DOHH2 (cell line): ENCODE results near the gene PPT2.
A peak's percentile ranks its signal among the peaks of the same experiment; 100 is the strongest.

ENCODE experiments used
- H3F3A ChIP-seq: fragments of 200-600 bp; sonication (generic), shearing (Covaris generic); 2 replicates; pipeline ENCODE4 v1.6.0; 2016; ENCODE audit warnings: antibody characterized with exemption, mild to moderate bottlenecking; ENCODE audit not compliant: control insufficient read depth, insufficient read depth
- H3K27ac ChIP-seq: fragments of 200-600 bp; sonication (generic); 2 replicates; pipeline ENCODE4 v1.5.1; 2014; ENCODE audit warnings: low read depth, mild to moderate bottlenecking, low read length, moderate library complexity
- H3K27me3 ChIP-seq: fragments of 200-600 bp; sonication (generic); 2 replicates; pipeline ENCODE4 v1.6.1; 2014; ENCODE audit warnings: mild to moderate bottlenecking, low read length, mixed read lengths; ENCODE audit not compliant: control insufficient read depth
- H3K36me3 ChIP-seq: fragments of 200-600 bp; sonication (generic); 2 replicates; pipeline ENCODE4 v1.6.1; 2014; ENCODE audit warnings: mild to moderate bottlenecking, low read length, moderate library complexity, mixed read lengths; ENCODE audit not compliant: control insufficient read depth
- H3K4me1 ChIP-seq: fragments of 200-600 bp; sonication (generic); 2 replicates; pipeline ENCODE4 v1.6.1; 2014; ENCODE audit warnings: mild to moderate bottlenecking, low read length, mixed read lengths; ENCODE audit not compliant: control insufficient read depth
- H3K4me2 ChIP-seq: fragments of 200-600 bp; sonication (generic); 2 replicates; pipeline ENCODE4 v1.6.0; 2014; ENCODE audit warnings: mild to moderate bottlenecking, low read length, moderate library complexity
- H3K4me3 ChIP-seq: fragments of 200-600 bp; sonication (generic); 2 replicates; pipeline ENCODE4 v1.5.1; 2014; ENCODE audit warnings: mild to moderate bottlenecking, low read length, mixed read lengths
- H3K79me2 ChIP-seq: fragments of 200-600 bp; sonication (generic); 2 replicates; pipeline ENCODE4 v1.6.1; 2014; ENCODE audit warnings: mild to moderate bottlenecking, low read length, mixed read lengths; ENCODE audit not compliant: control insufficient read depth
- H3K9me2 ChIP-seq: fragments of 200-600 bp; sonication (generic); replicated peaks from 2 replicates; pipeline ENCODE4 v1.6.1; 2014; ENCODE audit warnings: mild to moderate bottlenecking, low read length, mixed read lengths; ENCODE audit not compliant: control insufficient read depth
- H3K9me3 ChIP-seq: fragments of 200-600 bp; sonication (generic); 2 replicates; pipeline ENCODE4 v1.6.1; 2014; ENCODE audit warnings: antibody characterized with exemption, low read length, mixed read lengths; ENCODE audit not compliant: control insufficient read depth, insufficient read depth
- H4K20me1 ChIP-seq: fragments of 200-600 bp; sonication (generic); 2 replicates; pipeline ENCODE4 v1.6.0; 2014; ENCODE audit warnings: low read depth, mild to moderate bottlenecking, antibody characterized with exemption, low read length, moderate library complexity; ENCODE audit not compliant: control insufficient read depth, insufficient read depth
- CTCF ChIP-seq: fragments of 200-600 bp; sonication (generic); IDR thresholded peaks from one replicate; pipeline ENCODE4 v1.5.1; 2014; ENCODE audit warnings: antibody characterized with exemption, mild to moderate bottlenecking, low read depth, low read length; ENCODE audit not compliant: poor library complexity, severe bottlenecking
- EZH2phosphoT487 ChIP-seq: fragments of 200-600 bp; sonication (generic); IDR thresholded peaks from 2 replicates; pipeline ENCODE4 v1.6.1; 2017; ENCODE audit warnings: borderline replicate concordance, mild to moderate bottlenecking, antibody characterized with exemption, low read length, moderate library complexity, mixed read lengths

Gene PPT2

GRCh38 chr6:32151181-32151862 lies 2.6 kb upstream of the PPT2 start:
- H3K9me3 ChIP-seq, result no peaks in the 10 kb centered on the region
- H3K79me2 ChIP-seq, result peaks cover 15% of the 10 kb centered on the region
- TF ChIP-seq EZH2phosphoT487, result no peak
- TF ChIP-seq CTCF, result no peak
- no peaks in the 10 kb centered on the region for H3K9me2 ChIP-seq
- peaks cover 10% of the 10 kb centered on the region for H3K27me3 ChIP-seq
- peaks cover 10% of the 10 kb centered on the region for H3F3A ChIP-seq
- no peak overlapping the region for H3K27ac ChIP-seq
- H3K4me3 ChIP-seq, result no peak overlapping the region
- no peaks in the 10 kb centered on the region for H4K20me1 ChIP-seq
- H3K4me1 ChIP-seq, result peaks cover 32% of the 10 kb centered on the region
- H3K36me3 ChIP-seq, result peaks cover 9% of the 10 kb centered on the region
- H3K4me2 ChIP-seq, result no peak overlapping the region

- H3K36me3 ChIP-seq, result peaks cover 16% of the 10 kb centered on the region
- no peaks in the 10 kb centered on the region for H4K20me1 ChIP-seq
- H3K9me2 ChIP-seq, result no peaks in the 10 kb centered on the region
- peaks cover 15% of the 10 kb centered on the region for H3K79me2 ChIP-seq
- TF ChIP-seq EZH2phosphoT487 (no peak), CTCF (no peak)
- H3K9me3 ChIP-seq, result no peaks in the 10 kb centered on the region
- peaks cover 10% of the 10 kb centered on the region for H3F3A ChIP-seq
- H3K4me3 ChIP-seq, result no peak within 1 kb of the TSS
- H3K27me3 ChIP-seq, result peaks cover 5% of the 10 kb centered on the region; the same call in 1 of the 2 replicates
- H3K27ac ChIP-seq, result no peak within 1 kb of the TSS
- H3K4me2 ChIP-seq, result peak within 1 kb of the TSS; percentile 29
- H3K4me1 ChIP-seq, result peaks cover 32% of the 10 kb centered on the region
Measured at GRCh38 chr6:32151863-32152768, 1.8 kb upstream of the PPT2 start, which contains the start of gene PRRT1. Gene PRRT1 (minus strand): TSS chr6:32151939. CDS start chr6:32151827, 112 bp downstream.

GRCh38 chr6:32152769-32153563 lies 975 bp upstream of the PPT2 start:
- Histone ChIP-seq H3K9me3 (no peaks in the 10 kb centered on the region), H3K27me3 (no peaks in the 10 kb centered on the region), H3K4me1 (peaks cover 32% of the 10 kb centered on the region), H3K27ac (no peak overlapping the region), H3K4me3 (peak overlapping the region; percentile 99), H3K4me2 (peak overlapping the region; percentile 77), H4K20me1 (no peaks in the 10 kb centered on the region), H3K79me2 (peaks cover 15% of the 10 kb centered on the region), H3K36me3 (peaks cover 22% of the 10 kb centered on the region), H3F3A (peaks cover 10% of the 10 kb centered on the region), H3K9me2 (no peaks in the 10 kb centered on the region)
- no peak for TF ChIP-seq EZH2phosphoT487
- no peak for TF ChIP-seq CTCF
